GM19099 (cell line): ENCODE measurements around the gene HLA-DPB1.

Experiments
- POLR2A ChIP-seq: IDR thresholded peaks from 3 replicates; pipeline ENCODE4 v1.6.1; 2011; ENCODE audit warnings: low read depth; ENCODE audit not compliant: insufficient read length; ENCODE audit errors: extremely low read depth

Gene HLA-DPB1

DNA sequence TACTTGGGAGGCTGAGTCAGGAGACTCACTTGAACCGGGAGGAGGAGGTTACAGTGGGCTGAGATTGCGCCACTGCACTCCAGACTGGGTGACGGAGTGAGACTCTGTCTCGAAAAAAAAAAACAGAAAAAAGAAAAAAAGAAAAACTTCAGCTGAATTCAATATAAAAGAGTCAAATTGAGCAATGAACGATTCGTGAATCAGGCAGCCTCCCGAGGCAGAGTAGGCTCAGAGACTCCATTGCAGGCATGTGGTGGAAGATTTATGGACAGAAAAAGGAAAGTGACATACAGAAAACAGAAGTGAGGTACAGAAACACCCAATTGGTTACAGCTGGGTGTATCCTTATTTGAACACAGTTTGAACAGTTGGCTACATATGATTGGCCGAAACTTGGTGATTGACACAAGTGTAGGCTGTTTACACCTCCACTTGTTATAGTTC, 56.3 kb downstream of the HLA-DPB1 start:
- TF ChIP-seq POLR2A = no peak

- TF ChIP-seq POLR2A = no peak
Observed at GRCh38 chr6:33136310-33136900, 60.6 kb downstream of the HLA-DPB1 start.
